Adipose tissue (tissue), 3 donors: Measurements from ENCODE around the gene MR1. TPM values are rescaled to one million over a fixed set of nuclear protein-coding genes. Genes with fewer than 3 reads are reported as not detected.
"Not testable (repeated sequence)": the region's sequence is repeated elsewhere in the genome, so short reads cannot be mapped to it uniquely, and the experiment has no call there.

Experiments used
- H3K27ac ChIP-seq: one replicate; pipeline ENCODE4 v1.5.1; 2013; ENCODE audit warnings: low read depth, low read length
- whole genome bisulfite sequencing, 3 donors: extraction: QIAGEN DNeasy Blood & Tissue Kit; methylation state at CpG; one replicate each; pipeline ENCODE4 v1.1.7; 2013; 5-methylcytosine and 5-hydroxymethylcytosine counted together
- polyA plus RNA-seq, 3 donors: library from polyadenylated mRNA; stranded (reverse); fragments of 200-250 nt; gene quantifications; one replicate each; pipeline ENCODE4 v1.2.3, GENCODE V29; 2013
- donor health status: healthy with polysubstance abuse.
- donor health status: Bipolar disorder and iron deficiency.
- donor health status: healthy.

Gene MR1
- polyA plus RNA-seq, 3 donors = 2.1 to 4.9 (median 2.4) TPM

- 93 to 100% (median 95%) methylated on average over 1 of the region's 1 CpG for WGBS, 3 donors
- H3K27ac ChIP-seq = no peak overlapping the region
These were observed 26.3 kb downstream of the MR1 start for GRCh38 chr1:181060066-181060465.

GRCh38 chr1:181060947-181061346 lies 27.2 kb downstream of the MR1 start:
- H3K27ac ChIP-seq = not testable (repeated sequence)
- WGBS, 3 donors = 93 to 95% (median 95%) methylated on average over 2 to 4 of the region's 4 CpGs

- WGBS, 3 donors = 57 to 74% (median 67%) methylated on average over 2 of the region's 2 CpGs
- H3K27ac ChIP-seq = no peak overlapping the region
These were observed 27.7 kb downstream of the MR1 start for GRCh38 chr1:181061487-181061886.

- H3K27ac ChIP-seq = no peak overlapping the region
- WGBS, 3 donors = 50 to 80% (median 62%) methylated on average over 15 of the region's 15 CpGs
These were observed 28.4 kb downstream of the MR1 start for GRCh38 chr1:181061891-181062835.

GRCh38 chr1:181062836-181063428 lies 29.1 kb downstream of the MR1 start:
- H3K27ac ChIP-seq = no peak overlapping the region
- WGBS, 3 donors = 52 to 77% (median 54%) methylated on average over 6 of the region's 6 CpGs

GRCh38 chr1:181064011-181064623 lies 30.3 kb downstream of the MR1 start:
- WGBS, 3 donors = 38 to 57% (median 53%) methylated on average over 6 of the region's 6 CpGs
- H3K27ac ChIP-seq = no peak overlapping the region

GRCh38 chr1:181064702-181065101 lies 30.9 kb downstream of the MR1 start:
- WGBS, 3 donors = 42 to 74% (median 55%) methylated on average over 1 of the region's 1 CpG
- no peak overlapping the region for H3K27ac ChIP-seq

GRCh38 chr1:181073638-181074037 lies 39.9 kb downstream of the MR1 start:
- 56 to 75% (median 68%) methylated on average over 9 to 10 of the region's 10 CpGs for WGBS, 3 donors
- H3K27ac ChIP-seq = no peak overlapping the region

GRCh38 chr1:181075766-181076350 lies 42.1 kb downstream of the MR1 start:
- no peak overlapping the region for H3K27ac ChIP-seq
- WGBS, 3 donors = 64 to 88% (median 86%) methylated on average over 5 of the region's 5 CpGs

GRCh38 chr1:181076852-181077251 lies 43.1 kb downstream of the MR1 start:
- WGBS, 3 donors = 67 to 72% (median 71%) methylated on average over 3 of the region's 3 CpGs
- H3K27ac ChIP-seq = no peak overlapping the region

GRCh38 chr1:181077576-181078242 lies 43.9 kb downstream of the MR1 start:
- WGBS, 3 donors = 67 to 75% (median 74%) methylated on average over 7 of the region's 7 CpGs
- no peak overlapping the region for H3K27ac ChIP-seq

- WGBS, 3 donors = 56 to 68% (median 66%) methylated on average over 2 of the region's 2 CpGs
- no peak overlapping the region for H3K27ac ChIP-seq
These were observed 45.6 kb downstream of the MR1 start for GRCh38 chr1:181079382-181079781.

GRCh38 chr1:181079920-181080319 lies 46.1 kb downstream of the MR1 start:
- no peak overlapping the region for H3K27ac ChIP-seq
- WGBS, 3 donors = 56 to 77% (median 66%) methylated on average over 4 of the region's 4 CpGs

- no peak overlapping the region for H3K27ac ChIP-seq
- WGBS, 3 donors = 53 to 79% (median 66%) methylated on average over 4 of the region's 4 CpGs
These were observed 46.8 kb downstream of the MR1 start for GRCh38 chr1:181080556-181080955.

GRCh38 chr1:181081395-181081794 lies 47.6 kb downstream of the MR1 start:
- WGBS, 3 donors = 56 to 60% (median 57%) methylated on average over 3 of the region's 3 CpGs
- no peak overlapping the region for H3K27ac ChIP-seq

GRCh38 chr1:181083842-181084605 lies 50.2 kb downstream of the MR1 start:
- no peak overlapping the region for H3K27ac ChIP-seq
- 18 to 39% (median 34%) methylated on average over 6 of the region's 6 CpGs for WGBS, 3 donors

GRCh38 chr1:181084606-181084969 lies 50.8 kb downstream of the MR1 start:
- no peak overlapping the region for H3K27ac ChIP-seq
- 27 to 37% (median 34%) methylated on average over 4 of the region's 4 CpGs for WGBS, 3 donors

GRCh38 chr1:181086091-181086490 lies 52.3 kb downstream of the MR1 start:
- H3K27ac ChIP-seq = no peak overlapping the region
- WGBS, 3 donors = 89 to 97% (median 92%) methylated on average over 1 of the region's 1 CpG
